Stimulated activated effector memory CD8-positive, alpha-beta T cell treated with anti-CD3 and anti-CD28 coated beads, Interleukin-12 subunit alpha, Interleukin-12 subunit beta, amount 100 ng/mL, for 72 hours (primary cell): Measurements from ENCODE around the gene GABRB1.

Experiments
- ATAC-seq: fragments of 150-1000 bp; cut with Tn5 transposase; 2 replicates; pipeline ENCODE4 v1.10.0; 2021
- DNase-seq, 2 donors: peaks; one replicate each; pipeline ENCODE4 v3.0.0; 2021 to 2022; ENCODE audit warnings: low spot score in 2 of 2
- H3K27ac Mint-ChIP-seq: one replicate; pipeline ENCODE4 v1.8.0; 2022; ENCODE audit warnings: mild to moderate bottlenecking, mixed read lengths
- H3K36me3 Mint-ChIP-seq: one replicate; pipeline ENCODE4 v1.8.0; 2022; ENCODE audit warnings: mild to moderate bottlenecking, mixed read lengths
- H3K4me1 Mint-ChIP-seq: one replicate; pipeline ENCODE4 v1.8.0; 2022; ENCODE audit warnings: mixed read lengths
- H3K4me3 Mint-ChIP-seq: one replicate; pipeline ENCODE4 v1.8.0; 2022; ENCODE audit warnings: mild to moderate bottlenecking, mixed read lengths
- H3K9me3 Mint-ChIP-seq: one replicate; pipeline ENCODE4 v1.8.0; 2022; ENCODE audit warnings: mixed read lengths

The GABRB1 gene

GRCh38 chr4:47071901-47072341 is 40.6 kb downstream of the GABRB1 start:
- Mint-ChIP-seq H3K4me1 (no peaks in the 10 kb centered on the region), H3K4me3 (no peak overlapping the region), H3K36me3 (no peaks in the 10 kb centered on the region), H3K9me3 (peaks cover 4% of the 10 kb centered on the region), H3K27ac (no peak overlapping the region)
- ATAC-seq (no peak), DNase-seq (no peak)

GRCh38 chr4:47073647-47074046 is 42.3 kb downstream of the GABRB1 start:
- H3K9me3 Mint-ChIP-seq = no peaks in the 10 kb centered on the region
- ATAC-seq (no peak), DNase-seq (no peak)
- no peak overlapping the region for H3K4me3 Mint-ChIP-seq
- no peaks in the 10 kb centered on the region for H3K4me1 Mint-ChIP-seq
- no peak overlapping the region for H3K27ac Mint-ChIP-seq
- no peaks in the 10 kb centered on the region for H3K36me3 Mint-ChIP-seq

- H3K4me1 Mint-ChIP-seq = no peaks in the 10 kb centered on the region
- H3K9me3 Mint-ChIP-seq = no peaks in the 10 kb centered on the region
- no peak for DNase-seq
- H3K27ac Mint-ChIP-seq = no peak overlapping the region
- ATAC-seq = no peak
- H3K4me3 Mint-ChIP-seq = no peak overlapping the region
- no peaks in the 10 kb centered on the region for H3K36me3 Mint-ChIP-seq
Measured at GRCh38 chr4:47074816-47075215, 43.4 kb downstream of the GABRB1 start.

DNA sequence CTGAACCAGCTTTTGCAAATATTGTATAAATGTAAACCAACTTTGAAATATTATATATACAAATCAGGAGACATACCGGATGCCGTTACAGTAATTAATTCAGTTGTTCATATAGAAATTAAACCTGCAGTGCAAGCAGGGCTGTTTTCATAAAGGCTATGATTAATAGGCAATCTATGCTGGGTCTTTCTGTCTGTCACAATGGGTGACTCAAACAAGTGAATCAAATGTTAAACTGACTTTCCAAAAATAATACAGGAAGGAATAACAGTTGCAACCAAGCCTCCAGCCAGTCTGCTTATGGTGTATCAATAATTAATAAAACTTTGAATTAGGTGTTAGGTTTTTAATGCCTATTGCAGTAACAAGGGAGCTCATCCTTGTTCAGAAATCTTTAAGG is 43.9 kb downstream of the GABRB1 start:
- Mint-ChIP-seq H3K4me1 (no peaks in the 10 kb centered on the region), H3K4me3 (no peak overlapping the region), H3K9me3 (no peaks in the 10 kb centered on the region), H3K27ac (no peak overlapping the region), H3K36me3 (no peaks in the 10 kb centered on the region)
- no peak for ATAC-seq
- no peak for DNase-seq

DNA sequence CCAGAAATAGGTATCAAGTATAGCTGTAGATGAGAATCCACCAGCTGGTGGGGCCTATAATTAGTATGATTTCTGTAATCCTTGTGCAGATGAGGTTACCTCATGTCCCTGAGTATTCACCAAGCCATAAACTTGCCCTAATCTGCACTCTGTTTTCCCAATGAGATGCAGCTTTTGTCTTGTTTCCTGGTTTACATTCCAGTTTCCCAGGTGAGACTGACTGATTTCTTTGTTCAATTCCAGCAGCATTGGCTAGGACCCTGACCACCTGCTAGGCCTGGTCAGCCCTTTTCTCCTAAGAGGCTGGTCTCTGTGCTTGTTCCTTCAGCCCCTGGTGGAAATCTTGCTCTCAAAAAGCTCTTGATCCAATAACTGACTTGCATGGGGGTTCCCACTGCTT is 44.6 kb downstream of the GABRB1 start:
- Mint-ChIP-seq H3K36me3 (no peaks in the 10 kb centered on the region), H3K4me3 (no peak overlapping the region)
- DNase-seq = no peak

DNA sequence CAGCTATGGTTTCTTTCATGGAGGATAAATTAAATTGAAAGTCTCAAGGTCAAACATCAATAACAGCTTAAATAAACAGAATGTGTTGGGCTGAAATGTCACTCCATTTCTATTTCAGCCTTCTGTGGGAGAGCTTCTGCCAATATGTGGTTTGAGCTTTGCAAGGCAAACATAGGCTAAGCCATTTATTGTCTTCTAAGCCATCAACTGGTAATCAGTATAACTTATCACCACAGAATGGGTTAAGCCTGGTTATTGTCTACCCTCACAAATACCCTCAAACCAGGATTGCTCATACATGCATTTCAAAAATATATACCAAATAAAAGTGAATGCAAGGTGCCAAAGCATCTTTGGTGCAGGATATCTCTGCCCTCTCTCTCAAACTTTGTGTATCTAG is 52.7 kb downstream of the GABRB1 start:
- no peak for ATAC-seq
- H3K9me3 Mint-ChIP-seq = no peaks in the 10 kb centered on the region
- no peak overlapping the region for H3K4me3 Mint-ChIP-seq
- H3K4me1 Mint-ChIP-seq = no peaks in the 10 kb centered on the region
- no peak for DNase-seq
- no peak overlapping the region for H3K27ac Mint-ChIP-seq
- H3K36me3 Mint-ChIP-seq = no peaks in the 10 kb centered on the region

More for the DNA sequence above, 44.6 kb downstream of the GABRB1 start:
- Mint-ChIP-seq H3K4me1 (no peaks in the 10 kb centered on the region), H3K27ac (no peak overlapping the region), H3K9me3 (no peaks in the 10 kb centered on the region)
- no peak for ATAC-seq

DNA sequence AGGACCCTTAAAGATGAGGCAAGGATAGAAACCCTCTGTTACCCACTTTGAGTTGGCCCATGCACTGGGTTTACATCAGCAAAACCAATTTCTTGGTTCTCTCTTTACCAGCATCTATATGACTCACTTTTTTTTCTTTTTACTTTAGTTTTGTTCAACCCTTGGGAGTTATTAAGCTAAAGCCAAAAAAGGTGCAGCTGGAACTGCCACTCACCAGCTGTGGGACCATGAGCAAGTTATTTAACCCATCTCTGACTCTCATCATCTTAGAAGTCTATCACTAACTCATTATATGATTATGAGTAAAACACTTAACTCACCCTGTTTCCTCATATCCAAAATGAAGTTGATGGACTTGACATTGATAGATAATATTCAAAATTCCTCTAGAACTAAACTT is 53.4 kb downstream of the GABRB1 start:
- no peak for ATAC-seq
- Mint-ChIP-seq H3K4me1 (no peaks in the 10 kb centered on the region), H3K9me3 (no peaks in the 10 kb centered on the region), H3K36me3 (no peaks in the 10 kb centered on the region), H3K27ac (no peak overlapping the region), H3K4me3 (no peak overlapping the region)
- DNase-seq = no peak

GRCh38 chr4:47088298-47088697 is 56.9 kb downstream of the GABRB1 start:
- no peak for ATAC-seq
- H3K4me1 Mint-ChIP-seq = no peaks in the 10 kb centered on the region
- DNase-seq = no peak
- H3K9me3 Mint-ChIP-seq = no peaks in the 10 kb centered on the region
- no peaks in the 10 kb centered on the region for H3K36me3 Mint-ChIP-seq
- H3K27ac Mint-ChIP-seq = no peak overlapping the region
- no peak overlapping the region for H3K4me3 Mint-ChIP-seq

DNA sequence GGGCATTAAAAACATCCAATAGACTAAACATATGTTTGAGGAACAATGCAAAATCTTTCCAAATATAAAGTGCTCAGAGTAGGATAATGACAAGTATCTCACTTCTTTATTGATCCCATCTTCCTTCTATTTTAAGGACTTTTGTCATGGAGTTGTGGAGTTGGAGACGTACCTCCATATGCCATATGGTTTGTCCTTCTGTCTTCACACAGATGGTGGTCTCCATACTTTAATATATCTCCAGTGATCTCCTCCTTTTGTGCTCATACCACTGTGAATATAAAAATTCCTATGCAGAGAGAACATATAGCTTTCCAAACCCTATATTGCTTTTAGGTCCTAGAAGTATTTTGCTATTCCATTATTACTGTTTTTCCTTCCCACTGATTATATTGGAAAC is 64.5 kb downstream of the GABRB1 start:
- no peak overlapping the region for H3K4me3 Mint-ChIP-seq
- H3K36me3 Mint-ChIP-seq = no peaks in the 10 kb centered on the region
- ATAC-seq (no peak), DNase-seq (no peak)
- no peak overlapping the region for H3K27ac Mint-ChIP-seq
- no peaks in the 10 kb centered on the region for H3K9me3 Mint-ChIP-seq
- H3K4me1 Mint-ChIP-seq = no peaks in the 10 kb centered on the region

- Mint-ChIP-seq H3K36me3 (no peaks in the 10 kb centered on the region), H3K4me3 (no peak overlapping the region), H3K9me3 (no peaks in the 10 kb centered on the region), H3K27ac (no peak overlapping the region), H3K4me1 (no peaks in the 10 kb centered on the region)
- DNase-seq (no peak), ATAC-seq (no peak)
Measured at GRCh38 chr4:47101453-47101852, 70.1 kb downstream of the GABRB1 start.

DNA sequence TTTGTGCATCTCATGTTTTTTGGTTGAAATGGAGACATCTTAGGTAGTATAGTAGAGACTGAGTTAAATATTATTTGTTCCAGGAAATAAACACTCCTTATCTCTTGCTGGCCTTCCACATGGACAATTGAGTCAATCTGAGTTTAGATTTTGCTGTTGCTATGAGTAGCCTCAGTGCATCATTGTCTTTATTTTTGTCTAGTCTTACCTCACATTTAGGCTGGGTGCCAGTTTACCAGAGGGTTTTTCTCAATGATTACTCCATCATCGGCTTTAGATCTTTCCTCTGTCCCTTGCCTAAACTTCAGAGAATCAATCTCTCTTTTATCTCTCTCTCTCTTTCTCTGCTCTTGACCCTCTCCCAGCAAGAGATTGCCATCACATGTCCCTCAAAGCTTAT is 73.6 kb downstream of the GABRB1 start:
- H3K4me3 Mint-ChIP-seq = no peak overlapping the region
- ATAC-seq = no peak
- no peak for DNase-seq
- no peaks in the 10 kb centered on the region for H3K36me3 Mint-ChIP-seq
- H3K4me1 Mint-ChIP-seq = no peaks in the 10 kb centered on the region
- H3K9me3 Mint-ChIP-seq = no peaks in the 10 kb centered on the region
- H3K27ac Mint-ChIP-seq = no peak overlapping the region

DNA sequence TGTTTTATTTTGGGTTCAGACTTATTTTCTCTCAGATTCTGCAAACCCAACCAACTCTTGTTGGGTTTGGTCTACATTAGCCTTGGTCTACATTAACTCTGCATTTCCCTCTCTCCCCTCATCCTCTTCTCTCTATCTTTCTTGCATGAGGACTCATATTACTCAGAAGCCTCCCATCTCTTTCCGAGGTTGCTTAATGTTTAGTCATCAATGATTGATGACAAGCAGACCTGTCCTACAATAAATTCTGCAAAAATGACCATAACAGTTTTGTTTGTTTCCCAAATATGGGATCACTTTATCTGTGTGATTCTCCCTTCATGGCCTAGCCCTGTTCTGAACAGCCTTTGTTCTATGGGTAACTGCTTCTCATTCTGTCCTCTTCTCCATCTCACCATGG is 75.2 kb downstream of the GABRB1 start:
- Mint-ChIP-seq H3K27ac (no peak overlapping the region), H3K9me3 (no peaks in the 10 kb centered on the region), H3K4me3 (no peak overlapping the region), H3K36me3 (no peaks in the 10 kb centered on the region), H3K4me1 (no peaks in the 10 kb centered on the region)
- DNase-seq (no peak), ATAC-seq (no peak)

GRCh38 chr4:47109379-47109778 is 78.0 kb downstream of the GABRB1 start:
- DNase-seq (no peak), ATAC-seq (no peak)
- no peaks in the 10 kb centered on the region for H3K4me1 Mint-ChIP-seq
- H3K36me3 Mint-ChIP-seq = no peaks in the 10 kb centered on the region
- no peak overlapping the region for H3K4me3 Mint-ChIP-seq
- no peak overlapping the region for H3K27ac Mint-ChIP-seq
- no peaks in the 10 kb centered on the region for H3K9me3 Mint-ChIP-seq

DNA sequence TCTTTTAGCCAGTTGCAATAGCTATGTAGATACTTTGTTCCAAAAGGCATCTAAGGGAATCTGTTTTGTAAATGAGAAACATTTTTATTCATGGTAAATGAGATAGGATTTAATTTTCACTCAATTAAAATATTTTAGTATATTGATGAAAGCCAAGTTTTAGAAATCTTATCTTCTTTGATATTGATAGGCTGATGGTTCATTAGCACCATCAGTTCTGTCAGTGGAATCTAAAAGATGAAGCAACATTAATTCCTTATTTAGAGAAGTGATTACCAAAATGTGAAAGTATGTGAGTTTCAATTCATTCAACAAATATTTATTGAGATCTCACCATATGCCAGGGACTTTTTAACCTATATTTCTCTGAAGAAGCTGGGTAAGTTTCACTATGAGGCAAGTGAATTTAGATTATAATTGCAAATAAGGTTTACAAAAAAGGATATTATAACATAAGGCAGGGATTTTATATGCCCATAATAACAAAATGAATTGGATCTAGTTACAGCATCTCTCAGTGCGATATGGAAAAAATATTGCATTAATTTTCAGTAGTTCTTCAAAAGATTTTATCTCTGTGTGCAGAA is 79.3 kb downstream of the GABRB1 start:
- H3K36me3 Mint-ChIP-seq = no peaks in the 10 kb centered on the region
- H3K4me3 Mint-ChIP-seq = no peak overlapping the region
- no peaks in the 10 kb centered on the region for H3K4me1 Mint-ChIP-seq
- no peak for ATAC-seq
- H3K27ac Mint-ChIP-seq = no peak overlapping the region
- H3K9me3 Mint-ChIP-seq = no peaks in the 10 kb centered on the region
- DNase-seq = no peak

DNA sequence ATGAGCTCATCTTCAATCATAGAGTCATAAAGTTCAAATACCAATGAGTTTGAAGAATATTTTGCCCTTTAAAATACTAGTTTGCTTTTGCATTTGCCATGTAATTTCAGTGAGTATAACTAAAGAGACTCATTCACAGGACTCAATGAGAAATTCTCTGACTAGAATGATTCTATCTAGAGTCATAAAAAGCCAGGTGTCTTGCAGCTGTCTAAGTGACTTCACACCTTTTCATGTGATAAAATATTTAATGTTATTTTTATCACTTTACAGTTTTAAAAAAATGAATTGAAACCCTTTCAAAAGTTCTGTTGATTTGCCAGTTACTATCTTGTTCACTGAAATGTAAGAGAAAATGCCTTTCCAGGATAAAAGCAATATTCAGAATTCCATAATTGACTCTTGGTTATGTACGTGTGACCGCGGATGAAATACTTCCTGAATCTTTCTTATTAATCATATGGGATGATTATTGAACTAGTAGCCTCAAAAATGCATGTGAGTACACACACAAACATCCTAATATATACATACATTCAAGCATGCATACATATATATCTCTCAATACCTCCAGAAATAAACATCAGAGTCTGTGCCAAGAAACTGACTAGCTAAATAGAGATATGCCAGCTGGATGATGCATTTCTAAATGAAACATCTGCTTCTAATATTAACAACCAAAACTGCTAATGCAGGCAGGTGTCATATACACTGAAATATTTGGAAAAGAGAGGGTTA is 87.0 kb downstream of the GABRB1 start:
- no peak for DNase-seq
- Mint-ChIP-seq H3K36me3 (no peaks in the 10 kb centered on the region), H3K27ac (no peak overlapping the region), H3K4me1 (no peaks in the 10 kb centered on the region), H3K9me3 (no peaks in the 10 kb centered on the region), H3K4me3 (no peak overlapping the region)
- ATAC-seq = no peak

DNA sequence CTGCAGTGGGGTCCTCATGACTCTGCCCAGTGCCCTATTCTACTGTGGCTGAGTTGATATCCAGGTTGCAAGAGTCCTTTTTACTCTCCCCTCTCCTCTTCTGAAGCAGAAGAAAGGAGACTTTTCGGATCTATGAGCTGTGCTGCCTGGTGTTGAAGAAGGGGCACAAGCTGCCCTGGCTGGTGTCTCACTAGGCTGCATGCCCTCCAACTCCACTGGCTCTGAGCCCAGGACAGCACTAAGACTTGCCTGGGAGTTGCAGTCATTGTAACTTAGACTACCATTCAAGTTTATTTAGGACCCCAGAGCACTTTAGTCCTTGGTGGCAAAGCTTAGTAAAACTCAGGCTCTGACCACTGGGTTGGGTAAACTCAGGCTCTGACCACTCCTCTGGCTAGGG is 89.4 kb downstream of the GABRB1 start:
- ATAC-seq (peak; percentile 55), DNase-seq (no peak)
- H3K36me3 Mint-ChIP-seq = no peaks in the 10 kb centered on the region
- no peak overlapping the region for H3K27ac Mint-ChIP-seq
- no peaks in the 10 kb centered on the region for H3K4me1 Mint-ChIP-seq
- no peaks in the 10 kb centered on the region for H3K9me3 Mint-ChIP-seq
- H3K4me3 Mint-ChIP-seq = no peak overlapping the region
